Fibroblast of lung (primary cell): Measurements from ENCODE around the gene VEPH1.

Source experiments
- EZH2 ChIP-seq: IDR thresholded peaks from 2 replicates; pipeline ENCODE4 v1.5.1; 2012; ENCODE audit warnings: low read length, control low read depth, mild to moderate bottlenecking; ENCODE audit errors: missing control alignments
- TF ChIP-seq, protein P1 (sequence below), 2 donors: IDR thresholded peaks in 1 of 2; conservative IDR thresholded peaks in 1 of 2; 1 replicate in 1 of 2; 2 replicates in 1 of 2; pipeline ENCODE4 v1.5.1; 2011 to 2012; ENCODE audit warnings: low read length in 2 of 2, control low read depth in 1 of 2, inconsistent platforms in 1 of 2, low read depth in 1 of 2, mild to moderate bottlenecking in 1 of 2

DNA sequence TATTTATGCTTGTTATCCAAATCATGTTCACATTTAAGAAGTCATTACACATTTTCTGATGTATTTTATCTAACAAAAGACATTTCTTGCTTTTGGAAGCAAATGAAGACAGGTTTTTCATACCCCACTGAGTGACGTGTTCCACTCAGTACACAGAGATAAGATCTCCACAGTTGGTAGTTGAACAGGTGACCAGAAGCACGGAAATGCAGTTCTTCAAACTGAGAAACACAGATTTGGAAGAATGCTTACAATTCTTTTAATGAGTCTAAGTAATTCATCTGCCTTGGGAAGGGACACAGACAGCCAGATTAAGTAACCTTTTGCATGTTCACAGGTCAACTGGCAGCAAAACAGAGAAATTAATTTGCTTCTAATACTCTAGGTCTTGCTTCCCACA lies 43.5 kb downstream of the VEPH1 start:
- TF ChIP-seq, protein P1, sequence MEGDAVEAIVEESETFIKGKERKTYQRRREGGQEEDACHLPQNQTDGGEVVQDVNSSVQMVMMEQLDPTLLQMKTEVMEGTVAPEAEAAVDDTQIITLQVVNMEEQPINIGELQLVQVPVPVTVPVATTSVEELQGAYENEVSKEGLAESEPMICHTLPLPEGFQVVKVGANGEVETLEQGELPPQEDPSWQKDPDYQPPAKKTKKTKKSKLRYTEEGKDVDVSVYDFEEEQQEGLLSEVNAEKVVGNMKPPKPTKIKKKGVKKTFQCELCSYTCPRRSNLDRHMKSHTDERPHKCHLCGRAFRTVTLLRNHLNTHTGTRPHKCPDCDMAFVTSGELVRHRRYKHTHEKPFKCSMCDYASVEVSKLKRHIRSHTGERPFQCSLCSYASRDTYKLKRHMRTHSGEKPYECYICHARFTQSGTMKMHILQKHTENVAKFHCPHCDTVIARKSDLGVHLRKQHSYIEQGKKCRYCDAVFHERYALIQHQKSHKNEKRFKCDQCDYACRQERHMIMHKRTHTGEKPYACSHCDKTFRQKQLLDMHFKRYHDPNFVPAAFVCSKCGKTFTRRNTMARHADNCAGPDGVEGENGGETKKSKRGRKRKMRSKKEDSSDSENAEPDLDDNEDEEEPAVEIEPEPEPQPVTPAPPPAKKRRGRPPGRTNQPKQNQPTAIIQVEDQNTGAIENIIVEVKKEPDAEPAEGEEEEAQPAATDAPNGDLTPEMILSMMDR (conservative IDR thresholded peaks at IDR 0.05 in 1 of 2, IDR thresholded peaks at IDR 0.05 in 1 of 2; ENCODE audit: low read depth in 1 of 2, low read length in 2 of 2), result no peak
- TF ChIP-seq EZH2, result no peak
